ENCODE measurements around the gene DYSF.

Gene DYSF

GRCh38 chr2:71596011-71596410 lies 142.7 kb downstream of the DYSF start:
- no peak for TF ChIP-seq CTCF (IDR thresholded peaks at IDR 0.05; ENCODE audit: borderline replicate concordance, control extremely low read depth, extremely low read depth, insufficient read depth, missing control alignments)
- DNase-seq (ENCODE audit: low spot score) = no peak
- in situ Hi-C loops (cut with MboI; ENCODE audit: low sequenced_read_pairs, unreplicated experiment) = no loop called here

GRCh38 chr2:71597756-71598155 lies 144.4 kb downstream of the DYSF start:
- no peak for TF ChIP-seq CTCF (IDR thresholded peaks at IDR 0.05; ENCODE audit: borderline replicate concordance, control extremely low read depth, extremely low read depth, insufficient read depth, missing control alignments)
- in situ Hi-C loops (cut with MboI; ENCODE audit: low sequenced_read_pairs, unreplicated experiment) = no loop called here
- no peak for DNase-seq (ENCODE audit: low spot score)

- no peak for DNase-seq (ENCODE audit: low spot score)
- in situ Hi-C loops (cut with MboI; ENCODE audit: low sequenced_read_pairs, unreplicated experiment) = no loop called here
Measured at GRCh38 chr2:71598526-71598925, 145.2 kb downstream of the DYSF start.

DNA sequence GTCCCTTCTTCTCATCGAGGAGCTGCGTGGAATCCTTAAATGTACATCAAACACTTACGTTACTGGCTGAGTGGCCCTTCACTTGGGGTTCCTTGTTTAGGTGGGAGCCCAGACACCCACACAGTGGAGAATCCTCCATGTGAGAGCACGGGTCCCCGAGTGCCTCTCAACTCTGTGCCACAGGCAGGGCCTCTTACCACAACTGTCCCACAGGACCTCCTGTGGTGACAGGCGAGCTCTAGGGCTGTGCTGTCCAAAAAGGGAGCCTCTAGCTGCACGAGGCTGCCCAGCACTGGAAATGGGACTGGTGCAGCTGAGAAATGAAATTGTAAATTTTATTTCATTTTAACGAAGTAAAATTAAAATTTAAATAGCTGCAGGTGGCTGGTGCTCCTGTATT lies 145.7 kb downstream of the DYSF start:
- no peak for TF ChIP-seq CTCF (IDR thresholded peaks at IDR 0.05; ENCODE audit: borderline replicate concordance, control extremely low read depth, extremely low read depth, insufficient read depth, missing control alignments)
- no peak for DNase-seq (ENCODE audit: low spot score)
- in situ Hi-C loops (cut with MboI; ENCODE audit: low sequenced_read_pairs, unreplicated experiment) = no loop called here

More at GRCh38 chr2:71598526-71598925, 145.2 kb downstream of the DYSF start:
- no peak for TF ChIP-seq CTCF (IDR thresholded peaks at IDR 0.05; ENCODE audit: borderline replicate concordance, control extremely low read depth, extremely low read depth, insufficient read depth, missing control alignments)

DNA sequence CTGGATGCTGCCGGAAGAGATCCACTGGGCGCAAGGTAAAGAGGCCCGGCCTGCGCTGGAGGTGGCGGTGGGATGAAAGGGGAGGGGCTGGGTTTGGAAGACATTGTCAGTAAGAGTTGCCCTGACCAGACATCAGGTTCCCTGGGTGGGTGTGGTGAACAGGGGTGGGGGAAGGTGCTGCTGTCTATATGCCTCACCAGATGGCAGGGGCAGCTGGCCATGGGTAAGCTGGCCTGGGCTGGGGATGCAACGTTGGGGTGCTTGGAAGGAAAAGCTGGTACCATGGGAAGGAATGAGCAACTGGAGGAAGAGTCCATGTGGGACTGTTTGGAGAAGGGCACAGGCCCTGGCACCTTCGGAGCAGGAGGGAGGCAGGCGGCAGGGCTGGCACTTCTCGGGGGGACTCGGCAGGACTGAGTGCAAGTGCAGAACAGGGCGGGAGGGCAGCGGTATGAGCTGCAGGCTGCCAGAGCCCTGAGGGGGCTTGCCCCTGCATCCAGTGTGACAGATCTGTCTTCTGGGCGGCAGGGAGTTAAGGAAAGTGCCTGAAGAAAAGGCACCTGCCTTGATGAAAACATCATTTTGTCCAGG lies 146.4 kb downstream of the DYSF start:
- no peak for DNase-seq (ENCODE audit: low spot score)
- no peak for TF ChIP-seq CTCF (IDR thresholded peaks at IDR 0.05; ENCODE audit: borderline replicate concordance, control extremely low read depth, extremely low read depth, insufficient read depth, missing control alignments)
- in situ Hi-C loops (cut with MboI; ENCODE audit: low sequenced_read_pairs, unreplicated experiment) = no loop called here

GRCh38 chr2:71600555-71600954 lies 147.2 kb downstream of the DYSF start:
- DNase-seq (ENCODE audit: low spot score) = no peak
- in situ Hi-C loops (cut with MboI; ENCODE audit: low sequenced_read_pairs, unreplicated experiment) = no loop called here
- TF ChIP-seq CTCF (IDR thresholded peaks at IDR 0.05; ENCODE audit: borderline replicate concordance, control extremely low read depth, extremely low read depth, insufficient read depth, missing control alignments) = no peak

Data from GM13976 (cell line).